Measurements from ENCODE around the gene FAM81B. TPM values are rescaled to one million over a fixed set of nuclear protein-coding genes. Genes with fewer than 3 reads are reported as not detected.

FAM81B gene
- total RNA-seq, 1 donor, result not detected

DNA sequence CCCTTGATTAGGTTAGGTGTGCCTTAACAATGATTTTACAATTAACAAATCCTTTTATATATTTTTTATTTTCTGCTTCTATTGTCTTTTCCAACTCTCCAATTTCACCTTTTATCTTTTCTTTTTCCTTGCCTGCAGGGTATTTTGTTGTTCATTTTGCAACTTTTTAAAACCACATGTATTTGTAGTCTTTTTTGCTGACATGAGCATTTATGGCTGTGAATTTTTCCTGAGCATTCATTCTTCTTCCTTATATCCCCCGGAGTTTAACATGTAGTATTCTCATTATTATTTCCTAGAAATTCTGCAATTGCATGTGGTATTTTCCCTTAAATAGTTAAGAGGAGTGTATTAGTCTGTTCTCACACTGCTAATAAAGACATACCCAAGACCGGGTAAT, 41.6 kb downstream of the FAM81B start:
- Histone ChIP-seq H3K4me3 (ENCODE audit: insufficient read depth, low read length) (no peak overlapping the region), H3K27me3 (ENCODE audit: insufficient read depth, low read length) (peaks cover 2% of the 10 kb centered on the region), H3K9me3 (ENCODE audit: low read depth, low read length) (no peaks in the 10 kb centered on the region), H4K20me1 (ENCODE audit: insufficient read depth, low read length) (no peaks in the 10 kb centered on the region), H2AFZ (ENCODE audit: low read length) (no peak overlapping the region), H3K27ac (ENCODE audit: low read depth, low read length) (no peak overlapping the region), H3K36me3 (ENCODE audit: insufficient read depth, low read length) (no peaks in the 10 kb centered on the region), H3K79me2 (ENCODE audit: insufficient read depth, low read length) (no peaks in the 10 kb centered on the region), H3K4me2 (ENCODE audit: insufficient read depth, low read length) (no peak overlapping the region), H3K4me1 (ENCODE audit: insufficient read depth, low read length) (no peaks in the 10 kb centered on the region)
- DNase-seq (ENCODE audit: insufficient read length, low spot score, missing footprints), result no peak
- TF ChIP-seq, protein P1, sequence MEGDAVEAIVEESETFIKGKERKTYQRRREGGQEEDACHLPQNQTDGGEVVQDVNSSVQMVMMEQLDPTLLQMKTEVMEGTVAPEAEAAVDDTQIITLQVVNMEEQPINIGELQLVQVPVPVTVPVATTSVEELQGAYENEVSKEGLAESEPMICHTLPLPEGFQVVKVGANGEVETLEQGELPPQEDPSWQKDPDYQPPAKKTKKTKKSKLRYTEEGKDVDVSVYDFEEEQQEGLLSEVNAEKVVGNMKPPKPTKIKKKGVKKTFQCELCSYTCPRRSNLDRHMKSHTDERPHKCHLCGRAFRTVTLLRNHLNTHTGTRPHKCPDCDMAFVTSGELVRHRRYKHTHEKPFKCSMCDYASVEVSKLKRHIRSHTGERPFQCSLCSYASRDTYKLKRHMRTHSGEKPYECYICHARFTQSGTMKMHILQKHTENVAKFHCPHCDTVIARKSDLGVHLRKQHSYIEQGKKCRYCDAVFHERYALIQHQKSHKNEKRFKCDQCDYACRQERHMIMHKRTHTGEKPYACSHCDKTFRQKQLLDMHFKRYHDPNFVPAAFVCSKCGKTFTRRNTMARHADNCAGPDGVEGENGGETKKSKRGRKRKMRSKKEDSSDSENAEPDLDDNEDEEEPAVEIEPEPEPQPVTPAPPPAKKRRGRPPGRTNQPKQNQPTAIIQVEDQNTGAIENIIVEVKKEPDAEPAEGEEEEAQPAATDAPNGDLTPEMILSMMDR (IDR thresholded peaks at IDR 0.05; ENCODE audit: extremely low read depth, low read depth, low read length), result no peak

DNA sequence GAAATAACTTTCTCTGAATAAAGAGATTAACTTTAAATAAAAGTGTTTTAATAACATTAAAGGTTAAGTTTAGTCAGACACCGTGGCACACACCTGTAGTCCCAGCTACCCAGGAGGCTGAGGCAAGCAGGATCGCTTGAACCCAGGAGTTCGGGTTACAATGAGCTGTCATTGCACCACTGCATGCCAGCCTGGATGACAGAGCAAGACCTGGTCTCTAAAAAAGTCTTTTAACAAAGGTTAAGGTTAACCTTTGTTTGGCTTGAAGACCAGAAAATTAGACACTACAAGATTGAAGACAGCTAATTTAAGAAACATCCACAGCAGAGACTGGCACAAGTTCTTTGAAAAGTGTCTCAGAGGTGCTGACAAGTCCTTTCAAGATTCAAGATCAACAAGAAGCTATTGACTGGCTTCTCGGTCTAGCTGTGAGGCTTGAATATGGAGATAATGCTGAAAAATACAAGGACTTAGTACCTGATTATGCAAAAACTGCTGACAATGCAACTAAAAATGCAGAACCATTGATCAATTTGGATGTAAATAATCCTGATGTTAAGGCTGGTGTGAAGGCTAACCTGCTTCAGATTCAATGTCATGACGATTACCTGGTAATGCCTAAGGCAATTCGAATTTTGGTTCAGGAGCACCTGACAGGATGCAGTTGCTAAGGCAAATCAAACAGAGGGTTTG, 48.8 kb downstream of the FAM81B start:
- no peaks in the 10 kb centered on the region for H3K4me1 ChIP-seq (ENCODE audit: insufficient read depth, low read length)
- TF ChIP-seq, protein P1 (IDR thresholded peaks at IDR 0.05; ENCODE audit: extremely low read depth, low read depth, low read length), result no peak
- no peak overlapping the region for H3K4me3 ChIP-seq (ENCODE audit: insufficient read depth, low read length)
- no peaks in the 10 kb centered on the region for H3K36me3 ChIP-seq (ENCODE audit: insufficient read depth, low read length)
- no peaks in the 10 kb centered on the region for H3K79me2 ChIP-seq (ENCODE audit: insufficient read depth, low read length)
- no peak for DNase-seq (ENCODE audit: insufficient read length, low spot score, missing footprints)
- H3K27ac ChIP-seq (ENCODE audit: low read depth, low read length), result no peak overlapping the region
- H2AFZ ChIP-seq (ENCODE audit: low read length), result no peak overlapping the region
- no peak overlapping the region for H3K4me2 ChIP-seq (ENCODE audit: insufficient read depth, low read length)
- peaks cover 15% of the 10 kb centered on the region for H3K27me3 ChIP-seq (ENCODE audit: insufficient read depth, low read length)
- no peaks in the 10 kb centered on the region for H4K20me1 ChIP-seq (ENCODE audit: insufficient read depth, low read length)
- no peaks in the 10 kb centered on the region for H3K9me3 ChIP-seq (ENCODE audit: low read depth, low read length)

DNA sequence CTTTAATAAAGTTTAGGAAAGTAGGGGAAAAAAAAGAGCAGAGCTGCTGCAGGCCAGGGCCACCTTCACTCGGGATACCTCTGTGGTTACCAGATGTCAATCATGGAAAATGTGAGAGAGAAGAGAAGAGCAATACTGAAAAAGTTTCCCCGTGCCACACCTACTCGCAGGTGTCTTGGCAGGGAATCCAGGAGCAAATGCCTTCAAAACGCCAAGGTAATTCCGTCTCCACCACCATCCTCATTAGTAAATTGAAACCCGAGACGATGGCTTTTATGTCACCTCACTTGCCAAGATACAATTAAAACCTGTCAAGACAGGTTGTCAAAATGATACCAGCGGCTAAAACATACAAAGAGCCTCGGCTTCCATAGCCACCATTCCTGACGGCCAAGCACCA, 49.7 kb downstream of the FAM81B start:
- Histone ChIP-seq H3K27ac (ENCODE audit: low read depth, low read length) (no peak overlapping the region), H3K79me2 (ENCODE audit: insufficient read depth, low read length) (no peaks in the 10 kb centered on the region), H3K36me3 (ENCODE audit: insufficient read depth, low read length) (no peaks in the 10 kb centered on the region), H3K4me1 (ENCODE audit: insufficient read depth, low read length) (peaks cover 2% of the 10 kb centered on the region), H3K4me3 (ENCODE audit: insufficient read depth, low read length) (no peak overlapping the region), H3K9me3 (ENCODE audit: low read depth, low read length) (no peaks in the 10 kb centered on the region), H2AFZ (ENCODE audit: low read length) (no peak overlapping the region), H3K4me2 (ENCODE audit: insufficient read depth, low read length) (no peak overlapping the region), H4K20me1 (ENCODE audit: insufficient read depth, low read length) (no peaks in the 10 kb centered on the region), H3K27me3 (ENCODE audit: insufficient read depth, low read length) (peaks cover 15% of the 10 kb centered on the region)
- DNase-seq (ENCODE audit: insufficient read length, low spot score, missing footprints), result no peak
- TF ChIP-seq, protein P1 (IDR thresholded peaks at IDR 0.05; ENCODE audit: extremely low read depth, low read depth, low read length), result no peak

DNA sequence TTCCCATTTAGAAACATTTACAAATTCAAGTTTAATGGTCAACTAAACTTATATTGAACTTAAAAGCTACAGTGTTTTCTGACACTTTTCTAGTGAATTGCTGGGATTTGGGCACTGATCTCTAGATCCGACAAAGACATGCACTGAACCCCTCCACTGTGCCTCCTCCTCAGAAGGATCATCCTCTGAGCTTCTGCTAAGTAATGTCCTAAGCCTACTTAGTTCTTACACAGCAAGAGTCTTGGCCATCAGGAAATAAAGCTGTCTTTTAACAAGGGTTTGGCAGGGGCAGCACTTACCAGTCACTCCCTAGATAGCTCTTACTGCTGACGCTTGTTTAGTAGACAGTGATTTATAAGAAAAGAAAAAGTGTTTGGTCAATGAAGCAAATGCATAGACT, 50.5 kb downstream of the FAM81B start:
- Histone ChIP-seq H3K9me3 (ENCODE audit: low read depth, low read length) (no peaks in the 10 kb centered on the region), H3K27ac (ENCODE audit: low read depth, low read length) (no peak overlapping the region), H2AFZ (ENCODE audit: low read length) (no peak overlapping the region), H4K20me1 (ENCODE audit: insufficient read depth, low read length) (no peaks in the 10 kb centered on the region), H3K4me1 (ENCODE audit: insufficient read depth, low read length) (peaks cover 10% of the 10 kb centered on the region), H3K4me2 (ENCODE audit: insufficient read depth, low read length) (no peak overlapping the region), H3K27me3 (ENCODE audit: insufficient read depth, low read length) (peaks cover 15% of the 10 kb centered on the region), H3K79me2 (ENCODE audit: insufficient read depth, low read length) (no peaks in the 10 kb centered on the region), H3K36me3 (ENCODE audit: insufficient read depth, low read length) (no peaks in the 10 kb centered on the region), H3K4me3 (ENCODE audit: insufficient read depth, low read length) (no peak overlapping the region)
- no peak for DNase-seq (ENCODE audit: insufficient read length, low spot score, missing footprints)
- TF ChIP-seq, protein P1 (IDR thresholded peaks at IDR 0.05; ENCODE audit: extremely low read depth, low read depth, low read length), result no peak
